Kidney (tissue), 14 donors: ENCODE results near the gene KRTAP24-1. TPM values are rescaled to one million over a fixed set of nuclear protein-coding genes. Genes with fewer than 3 reads are reported as not detected.

Source experiments
- DNase-seq, 5 donors: peaks; one replicate each; pipeline ENCODE4 v3.0.0-alpha.2; 2013 to 2020
- FAIRE-seq: peaks from 2 replicates; lab custom pipeline; 2012; peaks lifted over from hg19 to GRCh38; lab: Jason Lieb, UNC
- H3K27ac ChIP-seq, 2 donors: one replicate each; pipeline ENCODE4 v1.7.0; 2013; ENCODE audit warnings: low read depth in 2 of 2, low read length in 2 of 2, inconsistent platforms in 1 of 2
- H3K27me3 ChIP-seq: one replicate; pipeline ENCODE4 v1.7.1; 2013; ENCODE audit warnings: low read length, inconsistent platforms; ENCODE audit not compliant: control insufficient read depth, insufficient read depth
- H3K36me3 ChIP-seq, 3 donors: one replicate each; pipeline versions ENCODE4 v1.7.0 to v1.7.1; 2013; ENCODE audit warnings: low read length in 3 of 3, control low read depth in 1 of 3, inconsistent platforms in 1 of 3; ENCODE audit not compliant: insufficient read depth in 3 of 3, control insufficient read depth in 2 of 3
- H3K4me1 ChIP-seq, 3 donors: one replicate each; pipeline versions ENCODE4 v1.7.0 to v1.7.1; 2013; ENCODE audit warnings: low read length in 3 of 3, inconsistent platforms in 1 of 3, low read depth in 1 of 3; ENCODE audit not compliant: control insufficient read depth in 2 of 3, insufficient read depth in 2 of 3
- H3K4me3 ChIP-seq, 3 donors: one replicate each; pipeline versions ENCODE4 v1.7.0 to v1.8.1; 2013; ENCODE audit warnings: low read length in 3 of 3, control low read depth in 1 of 3, inconsistent platforms in 1 of 3
- H3K9ac ChIP-seq, 3 donors: one replicate each; pipeline versions ENCODE4 v1.7.0 to v1.7.1; 2013; ENCODE audit warnings: low read length in 3 of 3, control low read depth in 1 of 3, inconsistent platforms in 1 of 3
- H3K9me3 ChIP-seq, 3 donors: one replicate each; pipeline versions ENCODE4 v1.7.0 to v1.7.1; 2013; ENCODE audit warnings: low read length in 3 of 3, control low read depth in 1 of 3, inconsistent platforms in 1 of 3; ENCODE audit not compliant: control insufficient read depth in 2 of 3, insufficient read depth in 1 of 3
- CTCF ChIP-seq: IDR thresholded peaks from 3 replicates; pipeline ENCODE4 v1.5.1; 2012; ENCODE audit warnings: mild to moderate bottlenecking, moderate library complexity, borderline replicate concordance; ENCODE audit not compliant: insufficient read depth; ENCODE audit errors: extremely low read depth
- intact Hi-C: fragments of 100-400 bp; cut with DNase I; formaldehyde crosslinking; loops from one replicate; pipeline ENCODE4 v1.11.1; 2022
- polyA plus RNA-seq: library from polyadenylated mRNA; stranded (reverse); fragments of 350-450 nt; fragmentation: Illumina TruSeq; extraction: RNeasy Lipid Tissue Mini Kit (QIAGEN cat#74804); gene quantifications from one replicate; pipeline ENCODE4 v1.2.3, GENCODE V29; 2014; ENCODE audit warnings: low read depth, low replicate concordance; ENCODE audit not compliant: insufficient read depth
- total RNA-seq: library from RNA; stranded (reverse); fragmentation: NEBNext Ultra II Directional; extraction: Animal tissue kit (Norgen Biotek cat#: 25700); gene quantifications from one replicate; pipeline ENCODE4 v1.2.1, GENCODE V29; 2021
- donor health status: control.
- donor health status: control.
- donor health status: control.
- donor health status: control.
- donor health status: control.
- donor health status: DM: yes; HTN: yes; CAD: no.
- donor health status: Normal renal cell carcinoma (clear cell type).

KRTAP24-1 gene
- total and polyA plus RNA-seq, 2 donors from 2014 or later: not detected

GRCh38 chr21:30289215-30289614 is 6.5 kb upstream of the KRTAP24-1 start, which contains the start of gene KRTAP25-1:
TSS of gene KRTAP25-1 (minus strand) at chr21:30289514. CDS start at chr21:30289490, 24 bp downstream.
- no peaks in the 10 kb centered on the region for H3K4me1 ChIP-seq
- DNase-seq (no peak), FAIRE-seq (no peak)
- no peaks in the 10 kb centered on the region for H3K27me3 ChIP-seq
- no peak within 1 kb of the TSS for H3K27ac ChIP-seq
- no peaks in the 10 kb centered on the region for H3K9me3 ChIP-seq
- H3K9ac ChIP-seq: no peak within 1 kb of the TSS
- TF ChIP-seq CTCF: no peak
- no peaks in the 10 kb centered on the region for H3K36me3 ChIP-seq
- H3K4me3 ChIP-seq: no peak within 1 kb of the TSS
- intact Hi-C loops: no loop called here

GRCh38 chr21:30271611-30272010 is 11.1 kb downstream of the KRTAP24-1 start:
- Histone ChIP-seq H3K9me3 (no peaks in the 10 kb centered on the region), H3K36me3 (no peaks in the 10 kb centered on the region), H3K27ac (no peak overlapping the region), H3K9ac (no peak overlapping the region), H3K4me1 (no peaks in the 10 kb centered on the region), H3K4me3 (no peak overlapping the region), H3K27me3 (no peaks in the 10 kb centered on the region)
- intact Hi-C loops: no loop called here
- DNase-seq (no peak), FAIRE-seq (no peak)
- no peak for TF ChIP-seq CTCF

GRCh38 chr21:30271156-30271555 is 11.6 kb downstream of the KRTAP24-1 start:
- Histone ChIP-seq H3K4me1 (no peaks in the 10 kb centered on the region), H3K4me3 (no peak overlapping the region), H3K36me3 (no peaks in the 10 kb centered on the region), H3K9ac (no peak overlapping the region), H3K27ac (no peak overlapping the region), H3K9me3 (no peaks in the 10 kb centered on the region), H3K27me3 (no peaks in the 10 kb centered on the region)
- FAIRE-seq (no peak), DNase-seq (no peak)
- no peak for TF ChIP-seq CTCF
- intact Hi-C loops: no loop called here
